ENCODE results near the gene AVPR2.

AVPR2 gene

GRCh38 chrX:153902385-153902784, 2.1 kb upstream of the AVPR2 start:
- Histone ChIP-seq H3K36me3 (replicated peaks; ENCODE audit: insufficient read depth, low read length) (no peaks in the 10 kb centered on the region), H3F3A (ENCODE audit: insufficient read depth, low read length) (peaks cover 3% of the 10 kb centered on the region; the same call in 1 of the 2 replicates), H3K27me3 (replicated peaks; ENCODE audit: insufficient read depth, low read length) (no peaks in the 10 kb centered on the region), H3K9ac (ENCODE audit: low read length) (no peak overlapping the region), H3K9me2 (replicated peaks; ENCODE audit: insufficient read depth, low read length) (no peaks in the 10 kb centered on the region), H4K20me1 (ENCODE audit: insufficient read depth, low read length) (no peaks in the 10 kb centered on the region), H3K4me1 (ENCODE audit: low read length) (0 out of 2 replicates have a peak, but pooled peaks cover 9% of the 10 kb centered on the region), H3K9me3 (replicated peaks; ENCODE audit: insufficient read depth, low read length) (no peaks in the 10 kb centered on the region), H3K4me3 (ENCODE audit: low read length) (no peak overlapping the region), H2AFZ (ENCODE audit: low read length) (no peak overlapping the region), H3K4me2 (ENCODE audit: low read depth, low read length) (no peak overlapping the region), H3K79me2 (ENCODE audit: low read length) (no peaks in the 10 kb centered on the region), H3K27ac (ENCODE audit: low read length) (no peak overlapping the region)
- TF ChIP-seq EZH2phosphoT487 (IDR thresholded peaks at IDR 0.05; ENCODE audit: low read length): no peak
- TF ChIP-seq CTCF (IDR thresholded peaks at IDR 0.05; ENCODE audit: low read length): no peak
- TF ChIP-seq EZH2 (optimal IDR thresholded peaks at IDR 0.05; ENCODE audit: low read depth, low read length): no peak
- no peak for DNase-seq

- Histone ChIP-seq H3F3A (ENCODE audit: insufficient read depth, low read length) (peaks cover 3% of the 10 kb centered on the region; the same call in 1 of the 2 replicates), H3K27ac (ENCODE audit: low read length) (no peak overlapping the region), H3K9me2 (replicated peaks; ENCODE audit: insufficient read depth, low read length) (no peaks in the 10 kb centered on the region), H4K20me1 (ENCODE audit: insufficient read depth, low read length) (no peaks in the 10 kb centered on the region), H3K79me2 (ENCODE audit: low read length) (no peaks in the 10 kb centered on the region), H3K4me1 (ENCODE audit: low read length) (0 out of 2 replicates have a peak, but pooled peaks cover 9% of the 10 kb centered on the region), H3K4me2 (ENCODE audit: low read depth, low read length) (no peak overlapping the region), H2AFZ (ENCODE audit: low read length) (no peak overlapping the region), H3K4me3 (ENCODE audit: low read length) (no peak overlapping the region), H3K36me3 (replicated peaks; ENCODE audit: insufficient read depth, low read length) (no peaks in the 10 kb centered on the region), H3K9me3 (replicated peaks; ENCODE audit: insufficient read depth, low read length) (no peaks in the 10 kb centered on the region), H3K27me3 (replicated peaks; ENCODE audit: insufficient read depth, low read length) (no peaks in the 10 kb centered on the region), H3K9ac (ENCODE audit: low read length) (no peak overlapping the region)
- no peak for TF ChIP-seq EZH2 (optimal IDR thresholded peaks at IDR 0.05; ENCODE audit: low read depth, low read length)
- no peak for TF ChIP-seq CTCF (IDR thresholded peaks at IDR 0.05; ENCODE audit: low read length)
- no peak for TF ChIP-seq EZH2phosphoT487 (IDR thresholded peaks at IDR 0.05; ENCODE audit: low read length)
- DNase-seq: no peak
These were observed 1.1 kb upstream of the AVPR2 start for GRCh38 chrX:153903238-153903980.

GRCh38 chrX:153905481-153906095, 1.1 kb downstream of the AVPR2 start:
- Histone ChIP-seq H3K36me3 (replicated peaks; ENCODE audit: insufficient read depth, low read length) (no peaks in the 10 kb centered on the region), H3K79me2 (ENCODE audit: low read length) (no peaks in the 10 kb centered on the region), H4K20me1 (ENCODE audit: insufficient read depth, low read length) (no peaks in the 10 kb centered on the region), H3K4me3 (ENCODE audit: low read length) (no peak overlapping the region), H3K4me1 (ENCODE audit: low read length) (0 out of 2 replicates have a peak, but pooled peaks cover 7% of the 10 kb centered on the region), H3K9me3 (replicated peaks; ENCODE audit: insufficient read depth, low read length) (no peaks in the 10 kb centered on the region), H3F3A (ENCODE audit: insufficient read depth, low read length) (peaks cover 2% of the 10 kb centered on the region; the same call in 1 of the 2 replicates), H3K9me2 (replicated peaks; ENCODE audit: insufficient read depth, low read length) (no peaks in the 10 kb centered on the region), H3K4me2 (ENCODE audit: low read depth, low read length) (no peak overlapping the region), H2AFZ (ENCODE audit: low read length) (no peak overlapping the region), H3K27ac (ENCODE audit: low read length) (no peak overlapping the region), H3K9ac (ENCODE audit: low read length) (no peak overlapping the region), H3K27me3 (replicated peaks; ENCODE audit: insufficient read depth, low read length) (no peaks in the 10 kb centered on the region)
- TF ChIP-seq EZH2phosphoT487 (IDR thresholded peaks at IDR 0.05; ENCODE audit: low read length): no peak
- TF ChIP-seq EZH2 (optimal IDR thresholded peaks at IDR 0.05; ENCODE audit: low read depth, low read length): no peak
- TF ChIP-seq CTCF (IDR thresholded peaks at IDR 0.05; ENCODE audit: low read length): no peak
- no peak for DNase-seq
